Measurements from ENCODE around the gene SPRR5.

SPRR5 gene

GRCh38 chr1:152986578-152986977 lies 39.6 kb downstream of the SPRR5 start:
- DNase-seq, result no peak

GRCh38 chr1:152993186-152993585 lies 46.2 kb downstream of the SPRR5 start:
- DNase-seq, result no peak

GRCh38 chr1:152995842-152996241 lies 48.8 kb downstream of the SPRR5 start:
- DNase-seq, result no peak

- DNase-seq, result no peak
Observed at GRCh38 chr1:152996633-152997400, 49.8 kb downstream of the SPRR5 start.

GRCh38 chr1:152997901-152998300 lies 50.9 kb downstream of the SPRR5 start:
- DNase-seq, result no peak

- no peak for DNase-seq
Observed at GRCh38 chr1:152998476-152998875, 51.5 kb downstream of the SPRR5 start.
